Uterus (tissue), 2 donors: ENCODE data around the gene WDR7.

Source experiments
- POLR2A ChIP-seq, 2 donors: fragments of 450-650 bp; IDR thresholded peaks; one replicate each; pipeline ENCODE4 v1.6.1; 2016; ENCODE audit warnings: antibody characterized with exemption in 2 of 2, mild to moderate bottlenecking in 1 of 2, moderate library complexity in 1 of 2
- TF ChIP-seq, protein P1 (sequence below), 4 experiments: fragments of 200-600 bp in 2 of 4; fragments of 450-650 bp in 2 of 4; sonication (generic) in 2 of 4; IDR thresholded peaks; one replicate each; pipeline ENCODE4 v1.5.1; 2016 to 2019; ENCODE audit warnings: antibody characterized with exemption in 4 of 4, mild to moderate bottlenecking in 2 of 4, moderate library complexity in 1 of 4

- TF ChIP-seq, protein P1, sequence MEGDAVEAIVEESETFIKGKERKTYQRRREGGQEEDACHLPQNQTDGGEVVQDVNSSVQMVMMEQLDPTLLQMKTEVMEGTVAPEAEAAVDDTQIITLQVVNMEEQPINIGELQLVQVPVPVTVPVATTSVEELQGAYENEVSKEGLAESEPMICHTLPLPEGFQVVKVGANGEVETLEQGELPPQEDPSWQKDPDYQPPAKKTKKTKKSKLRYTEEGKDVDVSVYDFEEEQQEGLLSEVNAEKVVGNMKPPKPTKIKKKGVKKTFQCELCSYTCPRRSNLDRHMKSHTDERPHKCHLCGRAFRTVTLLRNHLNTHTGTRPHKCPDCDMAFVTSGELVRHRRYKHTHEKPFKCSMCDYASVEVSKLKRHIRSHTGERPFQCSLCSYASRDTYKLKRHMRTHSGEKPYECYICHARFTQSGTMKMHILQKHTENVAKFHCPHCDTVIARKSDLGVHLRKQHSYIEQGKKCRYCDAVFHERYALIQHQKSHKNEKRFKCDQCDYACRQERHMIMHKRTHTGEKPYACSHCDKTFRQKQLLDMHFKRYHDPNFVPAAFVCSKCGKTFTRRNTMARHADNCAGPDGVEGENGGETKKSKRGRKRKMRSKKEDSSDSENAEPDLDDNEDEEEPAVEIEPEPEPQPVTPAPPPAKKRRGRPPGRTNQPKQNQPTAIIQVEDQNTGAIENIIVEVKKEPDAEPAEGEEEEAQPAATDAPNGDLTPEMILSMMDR (IDR thresholded peaks at IDR 0.05) = no peak
- TF ChIP-seq POLR2A (IDR thresholded peaks at IDR 0.05) = no peak
These were observed 358.7 kb downstream of the WDR7 start for GRCh38 chr18:57009844-57010243.
